Activated B cell treated with CpG ODN at 0.5 μM for 24 hours (primary cell): ENCODE data around the gene TET3. TPM values are rescaled to one million over a fixed set of nuclear protein-coding genes. Genes with fewer than 3 reads are reported as not detected.

Source experiments
- ATAC-seq: fragments of 200-7000 bp; cut with Tn5 transposase; one replicate; pipeline ENCODE4 v1.10.0; 2021; ENCODE audit warnings: low read depth, mild to moderate bottlenecking, moderate library complexity
- CTCF ChIA-PET: fragments of 350-600 bp; sonication (Branson Sonifier 250); formaldehyde crosslinking; loops from one replicate; lab custom pipeline; 2021; ENCODE audit warnings: antibody characterized with exemption; lab: Charles Lee
- POLR2A ChIA-PET: fragments of 350-600 bp; sonication (Branson Sonifier 250); formaldehyde crosslinking; loops from one replicate; lab custom pipeline; 2021; ENCODE audit warnings: antibody characterized with exemption; lab: Charles Lee
- DNase-seq: peaks from one replicate; pipeline ENCODE4 v3.0.0; 2022
- H3K27ac Mint-ChIP-seq: one replicate; pipeline ENCODE4 v1.8.0; 2020; ENCODE audit warnings: mixed read lengths
- H3K27me3 Mint-ChIP-seq: one replicate; pipeline ENCODE4 v1.8.0; 2021; ENCODE audit warnings: mixed read lengths
- H3K36me3 Mint-ChIP-seq: one replicate; pipeline ENCODE4 v1.8.0; 2021; ENCODE audit warnings: low read depth, mixed read lengths
- H3K4me1 Mint-ChIP-seq: one replicate; pipeline ENCODE4 v1.8.0; 2021; ENCODE audit warnings: mixed read lengths
- H3K4me3 Mint-ChIP-seq: one replicate; pipeline ENCODE4 v1.8.0; 2020; ENCODE audit warnings: mild to moderate bottlenecking, mixed read lengths
- H3K9me3 Mint-ChIP-seq: one replicate; pipeline ENCODE4 v1.8.0; 2020; ENCODE audit warnings: mixed read lengths
- CTCF ChIP-seq: fragments of 200-600 bp; IDR thresholded peaks from one replicate; pipeline ENCODE4 v1.8.0; 2022; ENCODE audit warnings: antibody characterized with exemption, mild to moderate bottlenecking
- intact Hi-C: fragments of 100-400 bp; cut with micrococcal nuclease; formaldehyde crosslinking; loops from one replicate; pipeline ENCODE4 v1.15.1; 2024
- total RNA-seq: library from RNA; stranded (reverse); gene quantifications from 2 replicates; pipeline ENCODE4 v1.2.3, GENCODE V29; 2022

TET3 gene
- total RNA-seq, 1 donor from 2014 or later, result 60.1 TPM

GRCh38 chr2:73969356-73969755, 15.4 kb upstream of the TET3 start:
- no peak for TF ChIP-seq CTCF
- no peaks in the 10 kb centered on the region for H3K27me3 Mint-ChIP-seq
- ChIA-PET POLR2A (interaction anchor here (0.7 kb wide), 1 partner anchor 1080 kb away, joined by 4 read pairs; no protein-coding TSS in a partner anchor), CTCF (interaction anchor here (0.6 to 0.8 kb wide), 2 partner anchors 21 to 99 kb away, joined by 3 read pairs; no protein-coding TSS in a partner anchor)
- intact Hi-C loops, result no loop called here
- H3K4me3 Mint-ChIP-seq, result no peak overlapping the region
- H3K36me3 Mint-ChIP-seq, result no peaks in the 10 kb centered on the region
- no peak for DNase-seq
- H3K4me1 Mint-ChIP-seq, result peaks cover 49% of the 10 kb centered on the region
- ATAC-seq, result no peak
- no peaks in the 10 kb centered on the region for H3K9me3 Mint-ChIP-seq
- no peak overlapping the region for H3K27ac Mint-ChIP-seq

GRCh38 chr2:73970141-73970803, 14.4 kb upstream of the TET3 start:
- no peak for DNase-seq
- intact Hi-C loops, result loop anchor here (1.0 to 2.0 kb wide), 3 partner anchors 9 to 43 kb away; partner anchors contain the start of genes DGUOK and TET3
- ATAC-seq, result no peak
- no peak for TF ChIP-seq CTCF
- no peaks in the 10 kb centered on the region for H3K27me3 Mint-ChIP-seq
- CTCF ChIA-PET, result interaction anchor here (0.8 to 1.1 kb wide), 2 partner anchors 32 to 98 kb away, joined by 3 read pairs; no protein-coding TSS in a partner anchor
- H3K36me3 Mint-ChIP-seq, result no peaks in the 10 kb centered on the region
- POLR2A ChIA-PET, result interaction anchor here (0.5 to 1.9 kb wide), 10 partner anchors 11 to 614 kb away, joined by 3 to 9 read pairs (median 4); no protein-coding TSS in a partner anchor
- peak overlapping the region; percentile 72 for H3K4me3 Mint-ChIP-seq
- peaks cover 49% of the 10 kb centered on the region for H3K4me1 Mint-ChIP-seq
- H3K27ac Mint-ChIP-seq, result peak overlapping the region; percentile 54
- no peaks in the 10 kb centered on the region for H3K9me3 Mint-ChIP-seq

- Mint-ChIP-seq H3K4me3 (peak overlapping the region; percentile 72), H3K27me3 (no peaks in the 10 kb centered on the region), H3K27ac (peak overlapping the region; percentile 54), H3K9me3 (no peaks in the 10 kb centered on the region), H3K4me1 (peaks cover 49% of the 10 kb centered on the region), H3K36me3 (no peaks in the 10 kb centered on the region)
- intact Hi-C loops, result loop anchor here (1.0 to 2.0 kb wide), 3 partner anchors 8 to 44 kb away; partner anchors contain the start of genes DGUOK and TET3
- ATAC-seq (peak; percentile 78), DNase-seq (no peak)
- TF ChIP-seq CTCF, result no peak
- ChIA-PET CTCF (interaction anchor here (0.6 to 1.1 kb wide), 2 partner anchors 31 to 366 kb away, joined by 3 read pairs; no protein-coding TSS in a partner anchor), POLR2A (interaction anchor here (0.5 to 1.9 kb wide), 10 partner anchors 11 to 282 kb away, joined by 3 to 9 read pairs (median 4); no protein-coding TSS in a partner anchor)
Measured at GRCh38 chr2:73970850-73971471, 13.7 kb upstream of the TET3 start.

GRCh38 chr2:73971722-73972121, 13.0 kb upstream of the TET3 start:
- ChIA-PET CTCF (interaction anchor here (0.9 kb wide), 1 partner anchor 9 kb away, joined by 4 read pairs; no protein-coding TSS in a partner anchor), POLR2A (interaction anchor here (0.9 to 1.7 kb wide), 3 partner anchors 10 to 61 kb away, joined by 3 to 8 read pairs (median 5); no protein-coding TSS in a partner anchor)
- DNase-seq, result no peak
- Mint-ChIP-seq H3K4me1 (peaks cover 49% of the 10 kb centered on the region), H3K27ac (peak overlapping the region; percentile 54), H3K27me3 (no peaks in the 10 kb centered on the region), H3K9me3 (no peaks in the 10 kb centered on the region), H3K4me3 (no peak overlapping the region), H3K36me3 (no peaks in the 10 kb centered on the region)
- intact Hi-C loops, result loop anchor here (2.0 kb wide), 2 partner anchors 13 to 45 kb away; partner anchors contain the start of genes DGUOK and TET3
- no peak for ATAC-seq
- no peak for TF ChIP-seq CTCF
